Fibroblast of mammary gland (primary cell): ENCODE results near the gene CDHR2.
"Not testable (repeated sequence)": the region's sequence is repeated elsewhere in the genome, so short reads cannot be mapped to it uniquely, and the experiment has no call there.

Experiments
- DNase-seq: peaks from one replicate; pipeline ENCODE4 v3.0.0-alpha.2; 2010; ENCODE audit warnings: low read depth
- H3K4me3 ChIP-seq: 2 replicates; pipeline ENCODE4 v1.5.1; 2011; ENCODE audit warnings: low read depth, mild to moderate bottlenecking, low read length, moderate library complexity; ENCODE audit not compliant: control insufficient read depth
- CTCF ChIP-seq: conservative IDR thresholded peaks from 2 replicates; pipeline ENCODE4 v1.5.1; 2011; ENCODE audit warnings: low read depth, low read length, inconsistent platforms; ENCODE audit not compliant: control insufficient read depth, insufficient read depth

CDHR2 gene

GRCh38 chr5:176583076-176583475, 33.9 kb downstream of the CDHR2 start:
- H3K4me3 ChIP-seq: no peak overlapping the region
- peak; percentile 16 for DNase-seq
- no peak for TF ChIP-seq CTCF

- no peak for DNase-seq
- H3K4me3 ChIP-seq: no peak overlapping the region
- TF ChIP-seq CTCF: no peak
Observed at GRCh38 chr5:176587398-176587797, 38.3 kb downstream of the CDHR2 start.

GRCh38 chr5:176588297-176588696, 39.2 kb downstream of the CDHR2 start:
- no peak for DNase-seq
- no peak overlapping the region for H3K4me3 ChIP-seq
- TF ChIP-seq CTCF: no peak

- no peak overlapping the region for H3K4me3 ChIP-seq
- DNase-seq: no peak
- no peak for TF ChIP-seq CTCF
Observed at GRCh38 chr5:176589039-176589769, 40.1 kb downstream of the CDHR2 start.

GRCh38 chr5:176590035-176590717, 41.0 kb downstream of the CDHR2 start:
- H3K4me3 ChIP-seq: no peak overlapping the region
- no peak for DNase-seq
- no peak for TF ChIP-seq CTCF

GRCh38 chr5:176591667-176592066, 42.5 kb downstream of the CDHR2 start:
- H3K4me3 ChIP-seq, DNase-seq: not testable (repeated sequence)

- no peak overlapping the region for H3K4me3 ChIP-seq
- no peak for TF ChIP-seq CTCF
- DNase-seq: no peak
Observed at GRCh38 chr5:176592573-176592972, 43.4 kb downstream of the CDHR2 start.
